ENCODE data around the gene ASB10. TPM values are rescaled to one million over a fixed set of nuclear protein-coding genes. Genes with fewer than 3 reads are reported as not detected.

ASB10 gene
- total RNA-seq, 1 experiment from 2014 or later, result not detected

DNA sequence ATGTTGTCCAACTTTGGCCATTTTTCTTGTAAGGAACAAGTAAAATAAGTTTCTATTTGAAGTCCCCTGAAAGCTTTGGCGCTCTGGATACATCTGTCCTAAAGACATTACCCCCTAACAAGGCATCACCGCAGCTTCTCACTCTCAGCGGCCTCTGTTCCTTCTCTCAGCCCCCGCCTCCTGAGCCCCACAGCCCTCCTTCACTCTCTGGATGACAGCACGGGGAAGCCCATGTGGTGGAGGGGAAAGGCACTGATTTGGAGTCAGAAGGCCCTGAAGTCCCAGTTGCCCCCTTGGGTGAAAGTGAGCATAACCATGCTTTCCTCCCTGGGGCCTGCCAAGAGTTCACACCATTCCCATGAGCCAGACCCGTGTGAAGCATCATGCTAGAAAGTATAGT, 18.7 kb upstream of the ASB10 start:
- H3K27ac ChIP-seq (ENCODE audit: low read length), result no peak overlapping the region
- ChIA-PET CTCF (interaction anchor here (0.6 kb wide), 1 partner anchor 40 kb away, joined by 5 read pairs; no protein-coding TSS in a partner anchor), POLR2A (no interaction called here)
- no peaks in the 10 kb centered on the region for H3K36me3 ChIP-seq (ENCODE audit: control insufficient read depth, insufficient read depth, low read length)
- TF ChIP-seq, protein P1, sequence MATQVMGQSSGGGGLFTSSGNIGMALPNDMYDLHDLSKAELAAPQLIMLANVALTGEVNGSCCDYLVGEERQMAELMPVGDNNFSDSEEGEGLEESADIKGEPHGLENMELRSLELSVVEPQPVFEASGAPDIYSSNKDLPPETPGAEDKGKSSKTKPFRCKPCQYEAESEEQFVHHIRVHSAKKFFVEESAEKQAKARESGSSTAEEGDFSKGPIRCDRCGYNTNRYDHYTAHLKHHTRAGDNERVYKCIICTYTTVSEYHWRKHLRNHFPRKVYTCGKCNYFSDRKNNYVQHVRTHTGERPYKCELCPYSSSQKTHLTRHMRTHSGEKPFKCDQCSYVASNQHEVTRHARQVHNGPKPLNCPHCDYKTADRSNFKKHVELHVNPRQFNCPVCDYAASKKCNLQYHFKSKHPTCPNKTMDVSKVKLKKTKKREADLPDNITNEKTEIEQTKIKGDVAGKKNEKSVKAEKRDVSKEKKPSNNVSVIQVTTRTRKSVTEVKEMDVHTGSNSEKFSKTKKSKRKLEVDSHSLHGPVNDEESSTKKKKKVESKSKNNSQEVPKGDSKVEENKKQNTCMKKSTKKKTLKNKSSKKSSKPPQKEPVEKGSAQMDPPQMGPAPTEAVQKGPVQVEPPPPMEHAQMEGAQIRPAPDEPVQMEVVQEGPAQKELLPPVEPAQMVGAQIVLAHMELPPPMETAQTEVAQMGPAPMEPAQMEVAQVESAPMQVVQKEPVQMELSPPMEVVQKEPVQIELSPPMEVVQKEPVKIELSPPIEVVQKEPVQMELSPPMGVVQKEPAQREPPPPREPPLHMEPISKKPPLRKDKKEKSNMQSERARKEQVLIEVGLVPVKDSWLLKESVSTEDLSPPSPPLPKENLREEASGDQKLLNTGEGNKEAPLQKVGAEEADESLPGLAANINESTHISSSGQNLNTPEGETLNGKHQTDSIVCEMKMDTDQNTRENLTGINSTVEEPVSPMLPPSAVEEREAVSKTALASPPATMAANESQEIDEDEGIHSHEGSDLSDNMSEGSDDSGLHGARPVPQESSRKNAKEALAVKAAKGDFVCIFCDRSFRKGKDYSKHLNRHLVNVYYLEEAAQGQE (IDR thresholded peaks at IDR 0.05; ENCODE audit: insufficient read depth in 1 of 2, low read depth in 2 of 2, low read length in 1 of 2), result no peak
- TF ChIP-seq TCF7L2 (IDR thresholded peaks at IDR 0.05; ENCODE audit: low read depth, low read length) (no peak), SIN3A (IDR thresholded peaks at IDR 0.05; ENCODE audit: borderline replicate concordance, insufficient read depth, low read depth, low read length) (no peak), POLR2AphosphoS5 (IDR thresholded peaks at IDR 0.05; ENCODE audit: low read depth, low read length) (no peak)
- TF ChIP-seq, protein P2, sequence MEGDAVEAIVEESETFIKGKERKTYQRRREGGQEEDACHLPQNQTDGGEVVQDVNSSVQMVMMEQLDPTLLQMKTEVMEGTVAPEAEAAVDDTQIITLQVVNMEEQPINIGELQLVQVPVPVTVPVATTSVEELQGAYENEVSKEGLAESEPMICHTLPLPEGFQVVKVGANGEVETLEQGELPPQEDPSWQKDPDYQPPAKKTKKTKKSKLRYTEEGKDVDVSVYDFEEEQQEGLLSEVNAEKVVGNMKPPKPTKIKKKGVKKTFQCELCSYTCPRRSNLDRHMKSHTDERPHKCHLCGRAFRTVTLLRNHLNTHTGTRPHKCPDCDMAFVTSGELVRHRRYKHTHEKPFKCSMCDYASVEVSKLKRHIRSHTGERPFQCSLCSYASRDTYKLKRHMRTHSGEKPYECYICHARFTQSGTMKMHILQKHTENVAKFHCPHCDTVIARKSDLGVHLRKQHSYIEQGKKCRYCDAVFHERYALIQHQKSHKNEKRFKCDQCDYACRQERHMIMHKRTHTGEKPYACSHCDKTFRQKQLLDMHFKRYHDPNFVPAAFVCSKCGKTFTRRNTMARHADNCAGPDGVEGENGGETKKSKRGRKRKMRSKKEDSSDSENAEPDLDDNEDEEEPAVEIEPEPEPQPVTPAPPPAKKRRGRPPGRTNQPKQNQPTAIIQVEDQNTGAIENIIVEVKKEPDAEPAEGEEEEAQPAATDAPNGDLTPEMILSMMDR (IDR thresholded peaks at IDR 0.05), result no peak
- intact Hi-C loops (cut with micrococcal nuclease; ENCODE audit: unreplicated experiment) (no loop called here), in situ Hi-C loops (cut with HindIII; ENCODE audit: low pct_unique_long_range_greater_than_20kb, low sequenced_read_pairs) (loop anchor here (5.0 kb wide), 1 partner anchor 38 kb away; the partner anchor contains the start of gene GBX1)
- H3K4me3 ChIP-seq (ENCODE audit: low read depth in 2 of 2, low read length in 2 of 2), result no peak overlapping the region
- 0 out of 2 replicates have a peak, but pooled peaks cover 2% of the 10 kb centered on the region for H3K27me3 ChIP-seq (ENCODE audit: control insufficient read depth, insufficient read depth, low read length)
- BruUV-seq (replicated peaks), result no TSS peak
- H3K4me1 ChIP-seq (ENCODE audit: control insufficient read depth, insufficient read depth, low read length), result no peaks in the 10 kb centered on the region
- ATAC-seq (no peak), DNase-seq (ENCODE audit: low read depth, low spot score) (no peak)
- H3K9me3 ChIP-seq (ENCODE audit: control insufficient read depth, insufficient read depth, low read depth, low read length), result no peaks in the 10 kb centered on the region

DNA sequence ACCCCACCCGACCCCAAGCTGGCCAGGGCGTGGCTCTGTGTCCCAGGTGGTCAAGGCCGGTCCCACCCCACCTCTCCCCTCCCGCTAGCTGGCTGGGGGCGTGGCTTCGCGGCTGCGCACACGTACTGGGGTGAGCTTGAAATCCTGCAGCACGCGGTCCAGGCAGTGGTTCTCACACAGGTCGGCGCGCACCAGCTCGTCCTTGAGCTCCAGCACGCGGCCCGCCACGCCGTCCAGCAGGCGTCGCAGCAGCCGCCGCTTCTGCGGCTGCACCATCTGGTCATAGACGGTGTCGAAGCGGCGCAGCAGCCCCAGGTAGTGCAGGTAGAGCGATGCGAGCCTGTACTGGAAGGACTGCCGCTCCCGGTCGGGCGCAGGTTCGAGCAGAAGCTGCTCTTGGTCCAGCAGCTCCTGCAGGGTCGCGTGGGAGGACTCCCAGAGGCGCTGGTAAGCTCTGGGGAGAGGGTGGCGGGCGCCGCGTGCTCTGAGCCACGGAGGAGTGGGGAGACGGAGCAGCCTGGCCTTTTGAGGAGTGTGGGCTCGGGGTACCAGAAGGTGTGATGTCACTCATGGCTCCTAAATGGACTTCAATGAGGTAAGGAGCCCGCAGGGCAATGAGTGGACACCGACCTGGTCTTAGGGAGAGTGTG, 17.5 kb upstream of the ASB10 start:
- TF ChIP-seq POLR2AphosphoS5 (IDR thresholded peaks at IDR 0.05; ENCODE audit: low read depth, low read length) (no peak), TCF7L2 (IDR thresholded peaks at IDR 0.05; ENCODE audit: low read depth, low read length) (no peak), SIN3A (IDR thresholded peaks at IDR 0.05; ENCODE audit: borderline replicate concordance, insufficient read depth, low read depth, low read length) (no peak)
- TF ChIP-seq, protein P1 (IDR thresholded peaks at IDR 0.05; ENCODE audit: insufficient read depth in 1 of 2, low read depth in 2 of 2, low read length in 1 of 2), result no peak
- TF ChIP-seq, protein P2 (IDR thresholded peaks at IDR 0.05), result no peak
- ChIA-PET CTCF (no interaction called here), POLR2A (no interaction called here)
- H3K27me3 ChIP-seq (ENCODE audit: control insufficient read depth, insufficient read depth, low read length), result 0 out of 2 replicates have a peak, but pooled peaks cover 2% of the 10 kb centered on the region
- H3K36me3 ChIP-seq (ENCODE audit: control insufficient read depth, insufficient read depth, low read length), result no peaks in the 10 kb centered on the region
- intact Hi-C loops (cut with micrococcal nuclease; ENCODE audit: unreplicated experiment), result no loop called here
- in situ Hi-C loops (cut with HindIII; ENCODE audit: low pct_unique_long_range_greater_than_20kb, low sequenced_read_pairs), result loop anchor here (5.0 kb wide), 1 partner anchor 37 kb away; the partner anchor contains the start of gene GBX1
- no peaks in the 10 kb centered on the region for H3K4me1 ChIP-seq (ENCODE audit: control insufficient read depth, insufficient read depth, low read length)
- BruUV-seq (replicated peaks), result no TSS peak
- no peak for ATAC-seq
- no peak overlapping the region for H3K4me3 ChIP-seq (ENCODE audit: low read depth in 2 of 2, low read length in 2 of 2)
- no peak overlapping the region for H3K27ac ChIP-seq (ENCODE audit: low read length)
- no peak for DNase-seq (ENCODE audit: low read depth, low spot score)
- H3K9me3 ChIP-seq (ENCODE audit: control insufficient read depth, insufficient read depth, low read depth, low read length), result no peaks in the 10 kb centered on the region

Measured in Panc1 (cell line).